Gastrocnemius medialis (tissue), 4 donors: ENCODE data around the gene SKA2.

Experiments
- POLR2A ChIP-seq, 2 donors: fragments of 450-650 bp; IDR thresholded peaks; one replicate each; pipeline ENCODE4 v1.6.1; 2017; ENCODE audit warnings: antibody characterized with exemption in 2 of 2, mild to moderate bottlenecking in 2 of 2, moderate library complexity in 2 of 2
- TF ChIP-seq, protein P1 (sequence below), 5 experiments: fragments of 450-650 bp in 3 of 5; fragments of 200-600 bp in 2 of 5; sonication (generic) in 2 of 5; IDR thresholded peaks in 4 of 5; conservative IDR thresholded peaks in 1 of 5; 1 replicate in 4 of 5; 2 replicates in 1 of 5; pipeline ENCODE4 v1.5.1; 2016 to 2019; ENCODE audit warnings: antibody characterized with exemption in 5 of 5, mild to moderate bottlenecking in 3 of 5, moderate library complexity in 3 of 5

DNA sequence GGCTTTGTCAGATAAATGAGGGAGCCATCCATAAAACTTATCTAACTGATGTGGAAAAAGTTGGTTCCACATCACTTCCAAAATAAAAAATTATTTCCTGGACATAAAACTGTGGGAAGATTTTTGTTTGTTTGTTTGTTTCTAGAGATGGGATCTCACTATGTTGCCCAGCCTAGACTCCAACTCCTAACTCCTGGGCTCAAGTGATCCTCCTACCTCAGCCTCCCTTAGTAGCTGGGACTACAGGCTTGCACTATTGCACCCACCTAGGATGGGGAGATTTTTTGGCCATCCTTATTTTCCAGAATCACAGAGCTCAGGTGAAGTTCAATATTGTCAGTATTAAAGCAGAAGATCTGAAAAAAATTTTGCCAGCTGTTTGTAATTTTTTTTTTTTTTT is 31.0 kb upstream of the SKA2 start:
- TF ChIP-seq, protein P1, sequence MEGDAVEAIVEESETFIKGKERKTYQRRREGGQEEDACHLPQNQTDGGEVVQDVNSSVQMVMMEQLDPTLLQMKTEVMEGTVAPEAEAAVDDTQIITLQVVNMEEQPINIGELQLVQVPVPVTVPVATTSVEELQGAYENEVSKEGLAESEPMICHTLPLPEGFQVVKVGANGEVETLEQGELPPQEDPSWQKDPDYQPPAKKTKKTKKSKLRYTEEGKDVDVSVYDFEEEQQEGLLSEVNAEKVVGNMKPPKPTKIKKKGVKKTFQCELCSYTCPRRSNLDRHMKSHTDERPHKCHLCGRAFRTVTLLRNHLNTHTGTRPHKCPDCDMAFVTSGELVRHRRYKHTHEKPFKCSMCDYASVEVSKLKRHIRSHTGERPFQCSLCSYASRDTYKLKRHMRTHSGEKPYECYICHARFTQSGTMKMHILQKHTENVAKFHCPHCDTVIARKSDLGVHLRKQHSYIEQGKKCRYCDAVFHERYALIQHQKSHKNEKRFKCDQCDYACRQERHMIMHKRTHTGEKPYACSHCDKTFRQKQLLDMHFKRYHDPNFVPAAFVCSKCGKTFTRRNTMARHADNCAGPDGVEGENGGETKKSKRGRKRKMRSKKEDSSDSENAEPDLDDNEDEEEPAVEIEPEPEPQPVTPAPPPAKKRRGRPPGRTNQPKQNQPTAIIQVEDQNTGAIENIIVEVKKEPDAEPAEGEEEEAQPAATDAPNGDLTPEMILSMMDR (IDR thresholded peaks at IDR 0.05 in 4 of 5, conservative IDR thresholded peaks at IDR 0.05 in 1 of 5) = no peak
- no peak for TF ChIP-seq POLR2A (IDR thresholded peaks at IDR 0.05)
